Measurements from ENCODE around the gene ZNF784.

The ZNF784 gene

DNA sequence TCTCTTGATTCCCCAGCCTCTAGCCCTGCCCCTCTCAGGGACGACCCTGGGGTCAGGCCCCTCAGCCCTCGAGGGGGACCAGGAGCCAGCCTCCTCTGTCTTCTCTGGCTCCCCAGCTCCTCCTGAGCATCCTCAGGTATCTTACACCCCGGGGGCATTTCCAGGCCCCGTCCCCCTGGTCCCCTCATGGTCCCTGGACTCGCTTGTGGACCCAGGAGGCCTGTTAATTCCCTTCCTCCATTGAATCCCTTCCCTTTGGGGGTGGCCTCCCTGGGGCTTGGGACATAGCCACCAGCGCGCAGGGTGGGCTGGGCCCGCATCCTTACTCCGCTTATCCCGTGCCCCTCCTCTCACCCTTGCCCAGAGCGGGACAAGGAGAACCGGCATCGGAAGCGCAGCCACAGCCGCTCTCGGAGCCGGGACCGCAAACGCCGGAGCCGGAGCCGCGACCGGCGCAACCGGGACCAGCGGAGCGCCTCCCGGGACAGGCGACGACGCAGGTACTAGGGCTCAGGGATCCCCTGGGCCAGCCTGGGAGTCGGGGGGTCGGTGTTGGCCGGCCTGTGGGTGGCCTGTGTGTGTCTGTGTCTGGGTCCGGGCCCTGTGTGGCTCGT is 34.6 kb upstream of the ZNF784 start:
- Histone ChIP-seq H3K4me3 (ENCODE audit: low read length) (no peak overlapping the region), H3K9ac (ENCODE audit: low read length) (no peak overlapping the region), H3K36me3 (replicated peaks; ENCODE audit: insufficient read depth, low read length) (peaks cover 9% of the 10 kb centered on the region), H3K9me3 (replicated peaks; ENCODE audit: insufficient read depth, low read length) (no peaks in the 10 kb centered on the region), H3K79me2 (ENCODE audit: low read length) (peaks cover 91% of the 10 kb centered on the region), H3K4me1 (ENCODE audit: low read length) (peaks cover 20% of the 10 kb centered on the region; the same call in 1 of the 2 replicates), H3K9me2 (replicated peaks; ENCODE audit: insufficient read depth, low read length) (no peaks in the 10 kb centered on the region), H3K27me3 (replicated peaks; ENCODE audit: insufficient read depth, low read length) (no peaks in the 10 kb centered on the region), H2AFZ (ENCODE audit: low read length) (no peak overlapping the region), H3F3A (ENCODE audit: insufficient read depth, low read length) (peaks cover 4% of the 10 kb centered on the region; the same call in 1 of the 2 replicates), H4K20me1 (ENCODE audit: insufficient read depth, low read length) (peaks cover 48% of the 10 kb centered on the region), H3K27ac (ENCODE audit: low read length) (no peak overlapping the region), H3K4me2 (ENCODE audit: low read depth, low read length) (no peak overlapping the region)
- no peak for DNase-seq
- TF ChIP-seq EZH2 (optimal IDR thresholded peaks at IDR 0.05; ENCODE audit: low read depth, low read length) = no peak
- no peak for TF ChIP-seq EZH2phosphoT487 (IDR thresholded peaks at IDR 0.05; ENCODE audit: low read length)
- TF ChIP-seq, protein P1, sequence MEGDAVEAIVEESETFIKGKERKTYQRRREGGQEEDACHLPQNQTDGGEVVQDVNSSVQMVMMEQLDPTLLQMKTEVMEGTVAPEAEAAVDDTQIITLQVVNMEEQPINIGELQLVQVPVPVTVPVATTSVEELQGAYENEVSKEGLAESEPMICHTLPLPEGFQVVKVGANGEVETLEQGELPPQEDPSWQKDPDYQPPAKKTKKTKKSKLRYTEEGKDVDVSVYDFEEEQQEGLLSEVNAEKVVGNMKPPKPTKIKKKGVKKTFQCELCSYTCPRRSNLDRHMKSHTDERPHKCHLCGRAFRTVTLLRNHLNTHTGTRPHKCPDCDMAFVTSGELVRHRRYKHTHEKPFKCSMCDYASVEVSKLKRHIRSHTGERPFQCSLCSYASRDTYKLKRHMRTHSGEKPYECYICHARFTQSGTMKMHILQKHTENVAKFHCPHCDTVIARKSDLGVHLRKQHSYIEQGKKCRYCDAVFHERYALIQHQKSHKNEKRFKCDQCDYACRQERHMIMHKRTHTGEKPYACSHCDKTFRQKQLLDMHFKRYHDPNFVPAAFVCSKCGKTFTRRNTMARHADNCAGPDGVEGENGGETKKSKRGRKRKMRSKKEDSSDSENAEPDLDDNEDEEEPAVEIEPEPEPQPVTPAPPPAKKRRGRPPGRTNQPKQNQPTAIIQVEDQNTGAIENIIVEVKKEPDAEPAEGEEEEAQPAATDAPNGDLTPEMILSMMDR (IDR thresholded peaks at IDR 0.05; ENCODE audit: low read length) = no peak

DNA sequence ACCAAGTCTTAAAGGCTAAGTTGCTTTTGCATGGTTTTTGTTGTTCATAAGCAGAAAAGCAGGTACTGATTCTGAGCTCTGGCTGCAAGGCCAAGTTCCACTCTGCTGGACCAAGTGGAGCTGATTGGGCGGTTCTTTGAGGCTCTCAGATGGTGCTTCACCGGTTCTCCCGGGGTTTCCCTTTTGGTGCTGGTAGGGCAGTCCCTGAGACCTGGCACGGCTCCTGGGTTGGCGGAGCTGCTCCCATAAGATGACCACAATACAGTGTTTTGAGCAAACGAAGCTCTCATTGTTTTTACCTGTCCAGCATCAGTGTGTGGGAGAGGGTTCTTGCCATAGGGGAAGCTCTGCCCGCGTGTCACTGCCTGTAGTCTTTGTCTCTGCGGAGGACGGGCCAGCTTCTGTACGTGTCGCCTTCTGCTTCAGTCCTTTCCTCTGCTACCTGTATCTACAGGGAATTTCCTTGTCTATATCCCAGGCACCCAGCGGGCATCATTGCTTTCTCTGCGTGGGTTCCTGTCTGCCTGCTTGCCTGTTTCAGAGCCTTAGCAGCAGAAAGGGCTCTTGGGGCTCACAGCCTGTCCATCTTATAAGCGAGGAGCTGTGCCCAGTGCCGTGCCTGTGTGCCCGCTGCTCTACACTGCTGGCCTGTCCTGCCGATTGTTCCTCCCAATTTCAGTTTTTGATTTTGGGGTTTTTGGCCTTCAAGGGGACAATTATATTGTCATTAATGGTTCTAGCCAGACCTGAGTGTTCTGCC is 32.8 kb upstream of the ZNF784 start:
- Histone ChIP-seq H3K9ac (ENCODE audit: low read length) (peak overlapping the region; percentile 100; the same call in 1 of the 2 replicates), H3K4me2 (ENCODE audit: low read depth, low read length) (peak overlapping the region; percentile 99), H3K4me1 (ENCODE audit: low read length) (peaks cover 20% of the 10 kb centered on the region; the same call in 1 of the 2 replicates), H3K27ac (ENCODE audit: low read length) (no peak overlapping the region), H3K4me3 (ENCODE audit: low read length) (peak overlapping the region; percentile 91), H3K36me3 (replicated peaks; ENCODE audit: insufficient read depth, low read length) (peaks cover 2% of the 10 kb centered on the region; the same call in 1 of the 2 replicates), H3K9me3 (replicated peaks; ENCODE audit: insufficient read depth, low read length) (no peaks in the 10 kb centered on the region), H3K79me2 (ENCODE audit: low read length) (peaks cover 73% of the 10 kb centered on the region), H2AFZ (ENCODE audit: low read length) (no peak overlapping the region), H3K27me3 (replicated peaks; ENCODE audit: insufficient read depth, low read length) (no peaks in the 10 kb centered on the region), H4K20me1 (ENCODE audit: insufficient read depth, low read length) (peaks cover 41% of the 10 kb centered on the region), H3K9me2 (replicated peaks; ENCODE audit: insufficient read depth, low read length) (no peaks in the 10 kb centered on the region), H3F3A (ENCODE audit: insufficient read depth, low read length) (peaks cover 4% of the 10 kb centered on the region; the same call in 1 of the 2 replicates)
- peak; percentile 14 for DNase-seq
- TF ChIP-seq, protein P1 (IDR thresholded peaks at IDR 0.05; ENCODE audit: low read length) = no peak
- no peak for TF ChIP-seq EZH2phosphoT487 (IDR thresholded peaks at IDR 0.05; ENCODE audit: low read length)
- no peak for TF ChIP-seq EZH2 (optimal IDR thresholded peaks at IDR 0.05; ENCODE audit: low read depth, low read length)

DNA sequence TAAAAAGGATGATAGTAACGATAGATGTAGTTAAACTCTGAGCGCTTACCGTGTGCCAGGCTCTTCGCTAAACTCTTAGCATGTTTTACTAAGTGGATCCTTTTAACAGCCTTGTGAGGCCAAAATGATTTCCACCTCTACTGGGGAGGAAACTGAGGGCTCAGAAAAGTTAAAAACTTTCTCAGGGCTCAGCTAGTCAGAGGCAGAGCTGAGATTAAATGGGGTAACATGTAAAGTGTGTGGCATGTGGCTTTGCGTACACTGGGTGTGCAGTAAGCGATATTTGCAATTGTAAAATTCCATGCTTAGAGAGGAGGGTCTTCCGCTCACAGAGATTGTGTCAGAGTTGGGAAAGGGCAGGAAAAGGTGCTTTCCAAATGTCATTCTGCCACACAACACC is 32.2 kb upstream of the ZNF784 start:
- Histone ChIP-seq H3K36me3 (replicated peaks; ENCODE audit: insufficient read depth, low read length) (no peaks in the 10 kb centered on the region; the same call in 1 of the 2 replicates), H2AFZ (ENCODE audit: low read length) (no peak overlapping the region), H4K20me1 (ENCODE audit: insufficient read depth, low read length) (peaks cover 41% of the 10 kb centered on the region), H3K4me2 (ENCODE audit: low read depth, low read length) (peak overlapping the region; percentile 99), H3K79me2 (ENCODE audit: low read length) (peaks cover 67% of the 10 kb centered on the region), H3K4me1 (ENCODE audit: low read length) (peaks cover 20% of the 10 kb centered on the region; the same call in 1 of the 2 replicates), H3F3A (ENCODE audit: insufficient read depth, low read length) (peaks cover 4% of the 10 kb centered on the region; the same call in 1 of the 2 replicates), H3K9me2 (replicated peaks; ENCODE audit: insufficient read depth, low read length) (no peaks in the 10 kb centered on the region), H3K27me3 (replicated peaks; ENCODE audit: insufficient read depth, low read length) (no peaks in the 10 kb centered on the region), H3K9ac (ENCODE audit: low read length) (peak overlapping the region; percentile 100), H3K27ac (ENCODE audit: low read length) (peak overlapping the region; percentile 99; the same call in 1 of the 2 replicates), H3K4me3 (ENCODE audit: low read length) (peak overlapping the region; percentile 91), H3K9me3 (replicated peaks; ENCODE audit: insufficient read depth, low read length) (no peaks in the 10 kb centered on the region)
- DNase-seq = no peak
- TF ChIP-seq, protein P1 (IDR thresholded peaks at IDR 0.05; ENCODE audit: low read length) = no peak
